Measurements from ENCODE around the gene RNF212.

Gene RNF212

DNA sequence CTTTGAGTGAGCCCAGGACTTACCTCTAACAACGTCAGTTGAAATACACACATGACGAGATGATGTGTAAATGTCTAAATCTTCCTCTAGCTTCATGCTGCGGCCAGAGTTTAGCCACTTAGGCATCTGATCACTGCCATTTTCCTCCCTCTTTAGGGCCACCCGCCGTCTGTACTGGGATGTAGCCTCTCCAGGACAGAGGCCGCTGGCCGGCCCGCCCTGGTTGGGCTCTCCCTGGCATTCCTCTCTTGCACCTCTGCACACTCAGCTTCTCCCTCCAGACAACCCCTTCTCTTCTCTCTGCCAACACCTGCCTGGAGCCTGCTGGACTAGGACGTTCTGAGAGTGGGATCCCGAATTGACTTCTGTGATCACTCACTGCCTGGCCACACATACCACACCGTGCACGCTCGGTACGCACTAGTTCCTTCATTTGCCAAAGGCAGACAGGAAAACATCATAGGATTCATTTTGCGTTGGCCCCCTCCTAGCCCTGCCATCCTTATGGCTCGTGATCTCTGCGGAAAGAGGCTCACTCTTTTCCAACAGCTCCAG lies 33.6 kb downstream of the RNF212 start:
- peaks cover 3 to 17% of the 10 kb centered on the region in 2 donors for H3K4me1 Mint-ChIP-seq (ENCODE audit: low read depth in 2 of 2)
- peaks cover 3% of the 10 kb centered on the region for H3K36me3 Mint-ChIP-seq (ENCODE audit: insufficient read depth)
- peaks cover 34 to 58% of the 10 kb centered on the region in 2 donors for H3K27me3 Mint-ChIP-seq
- no peak overlapping the region for H3K4me3 Mint-ChIP-seq
- DNase-seq (no peak), ATAC-seq (replicated peaks) (no peak)
- H3K9me3 Mint-ChIP-seq, result no peaks in the 10 kb centered on the region
- no peak overlapping the region for H3K27ac Mint-ChIP-seq

DNA sequence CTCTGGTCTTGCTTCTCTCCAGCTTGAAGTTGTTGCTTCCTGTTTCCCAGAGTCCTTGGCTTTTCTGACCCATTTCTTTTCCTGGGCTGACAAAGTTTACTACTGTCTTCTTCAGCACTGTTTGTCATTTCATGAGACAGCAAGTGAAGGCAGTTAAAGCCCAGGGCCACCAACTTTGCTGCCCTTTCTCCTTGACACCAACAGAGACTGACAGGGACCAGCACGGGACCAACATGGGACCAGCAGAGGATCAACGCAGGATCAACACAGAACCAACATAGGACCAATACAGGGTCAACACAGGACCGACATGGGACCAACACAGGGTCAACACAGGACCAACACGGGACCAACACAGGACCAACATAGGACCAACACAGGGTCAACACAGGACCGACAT lies 34.9 kb downstream of the RNF212 start:
- Mint-ChIP-seq H3K27ac (no peak overlapping the region), H3K36me3 (ENCODE audit: insufficient read depth) (peaks cover 3% of the 10 kb centered on the region), H3K4me3 (no peak overlapping the region), H3K9me3 (no peaks in the 10 kb centered on the region), H3K27me3 (peaks cover 34 to 67% of the 10 kb centered on the region in 2 donors), H3K4me1 (ENCODE audit: low read depth in 2 of 2) (peaks cover 3 to 17% of the 10 kb centered on the region in 2 donors)
- ATAC-seq (replicated peaks), result no peak
- DNase-seq, result no peak

DNA sequence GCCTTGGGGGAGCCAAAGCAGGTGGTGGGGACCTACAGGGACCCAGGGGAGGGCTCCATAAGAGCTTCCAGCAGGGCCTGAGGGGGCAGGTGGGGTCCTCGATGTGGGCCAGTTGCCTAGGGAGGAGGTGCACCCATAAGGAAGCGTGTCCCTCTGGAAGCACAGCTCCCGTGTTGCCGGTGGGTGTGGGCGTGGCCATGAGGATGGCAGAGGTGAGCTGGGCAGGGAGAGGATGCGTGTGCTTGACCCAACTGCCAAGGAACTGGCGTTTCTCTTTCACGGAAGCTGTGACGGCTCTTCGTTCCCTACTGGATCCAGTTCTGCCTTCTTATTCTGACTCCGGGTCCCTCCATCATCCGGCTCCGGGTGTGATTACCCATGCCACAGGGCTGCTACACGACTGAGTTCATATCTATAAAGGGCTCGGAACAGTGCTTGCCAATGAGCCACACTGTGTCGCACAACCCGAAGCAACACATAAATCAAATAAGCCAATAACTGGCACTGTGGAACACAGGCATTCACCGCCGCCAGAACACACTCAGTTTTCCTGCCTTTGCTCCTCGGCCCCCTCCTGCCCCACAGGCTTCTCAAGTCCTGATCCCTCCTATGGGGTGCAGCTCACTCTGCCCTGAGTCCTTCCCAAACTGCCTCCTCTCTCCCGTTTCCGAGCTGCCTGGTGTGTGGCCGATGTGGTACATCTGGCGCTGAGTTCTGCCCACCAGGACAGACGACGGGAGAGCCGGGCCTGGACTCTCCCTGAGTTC lies 35.5 kb downstream of the RNF212 start:
- H3K36me3 Mint-ChIP-seq (ENCODE audit: insufficient read depth), result peaks cover 3% of the 10 kb centered on the region
- no peak overlapping the region for H3K27ac Mint-ChIP-seq
- peaks cover 32 to 66% of the 10 kb centered on the region in 2 donors for H3K27me3 Mint-ChIP-seq
- H3K9me3 Mint-ChIP-seq, result no peaks in the 10 kb centered on the region
- DNase-seq (no peak), ATAC-seq (replicated peaks) (no peak)
- H3K4me3 Mint-ChIP-seq, result no peak overlapping the region
- H3K4me1 Mint-ChIP-seq (ENCODE audit: low read depth in 2 of 2), result peaks cover 6 to 19% of the 10 kb centered on the region in 2 donors

DNA sequence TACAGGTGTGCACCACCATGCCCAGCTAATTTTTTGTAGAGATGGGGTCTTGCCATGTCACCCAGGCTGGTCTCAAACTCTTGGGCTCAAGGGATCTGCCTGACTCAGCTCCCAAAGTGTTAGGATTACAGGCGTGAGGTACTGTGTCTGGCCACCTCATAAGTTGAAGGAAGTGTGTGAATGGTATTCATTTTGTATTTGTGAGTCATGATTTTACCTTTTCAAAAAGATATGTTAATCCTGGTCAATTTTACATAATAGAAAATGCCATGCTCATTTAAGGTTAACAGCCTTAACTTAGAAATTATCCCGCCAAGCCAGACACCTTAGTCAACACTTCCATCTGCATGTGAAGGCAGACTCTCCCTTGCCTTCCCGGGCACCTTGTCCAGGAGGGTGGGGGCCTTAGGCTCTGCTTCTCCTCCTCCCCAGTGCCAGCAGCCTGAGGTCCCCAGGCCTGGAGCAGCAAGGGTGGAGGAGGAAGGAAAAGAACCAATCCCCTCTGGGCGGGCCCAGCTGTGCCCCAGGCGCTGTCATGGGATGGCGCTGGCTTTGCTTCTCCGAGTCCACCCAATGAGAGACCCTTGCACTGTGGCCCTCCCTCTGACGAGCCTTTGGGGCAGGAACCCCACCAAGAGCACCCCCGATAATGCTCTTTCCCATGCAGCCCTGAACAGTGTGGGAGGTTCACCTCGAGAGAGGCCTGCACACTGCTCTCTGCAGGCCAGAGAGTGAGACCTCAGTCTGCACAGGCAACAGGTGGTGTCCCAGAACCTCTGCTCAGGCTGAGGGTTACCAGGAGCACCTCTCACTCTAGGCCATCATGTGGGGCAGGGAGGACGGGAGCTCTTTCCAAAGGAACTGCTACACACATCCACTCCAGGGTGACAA lies 37.3 kb downstream of the RNF212 start:
- Mint-ChIP-seq H3K4me1 (ENCODE audit: low read depth in 2 of 2) (peaks cover 4 to 12% of the 10 kb centered on the region in 2 donors), H3K9me3 (no peaks in the 10 kb centered on the region)

DNA sequence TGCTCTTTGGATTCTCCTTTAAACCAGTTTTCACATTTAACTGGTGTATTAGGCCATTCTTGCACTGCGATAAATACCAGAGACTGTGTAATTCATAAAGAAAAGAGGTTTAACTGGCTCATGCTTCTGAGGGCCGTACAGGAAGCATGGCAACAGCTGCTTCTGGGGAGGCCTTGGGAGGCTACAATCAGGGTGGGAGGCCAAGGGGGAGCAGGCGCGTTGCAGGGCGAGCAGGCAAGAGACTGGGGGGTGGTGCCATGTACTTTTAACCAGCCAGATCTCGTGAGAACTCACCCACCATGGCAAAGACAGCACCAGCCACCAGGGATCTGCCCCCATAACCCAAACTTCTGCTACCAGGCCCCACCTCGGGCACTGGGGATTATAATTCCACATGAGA lies 38.1 kb downstream of the RNF212 start:
- ATAC-seq (replicated peaks) (no peak), DNase-seq (no peak)
- Mint-ChIP-seq H3K36me3 (ENCODE audit: insufficient read depth) (no peaks in the 10 kb centered on the region), H3K4me3 (no peak overlapping the region), H3K4me1 (ENCODE audit: low read depth in 2 of 2) (peaks cover 4 to 5% of the 10 kb centered on the region in 2 donors), H3K9me3 (no peaks in the 10 kb centered on the region), H3K27ac (no peak overlapping the region), H3K27me3 (peaks cover 16 to 47% of the 10 kb centered on the region in 2 donors)

More for the DNA sequence above, 37.3 kb downstream of the RNF212 start:
- DNase-seq (no peak), ATAC-seq (replicated peaks) (no peak)
- Mint-ChIP-seq H3K4me3 (no peak overlapping the region), H3K27me3 (peaks cover 19 to 52% of the 10 kb centered on the region in 2 donors), H3K27ac (no peak overlapping the region), H3K36me3 (ENCODE audit: insufficient read depth) (no peaks in the 10 kb centered on the region)

DNA sequence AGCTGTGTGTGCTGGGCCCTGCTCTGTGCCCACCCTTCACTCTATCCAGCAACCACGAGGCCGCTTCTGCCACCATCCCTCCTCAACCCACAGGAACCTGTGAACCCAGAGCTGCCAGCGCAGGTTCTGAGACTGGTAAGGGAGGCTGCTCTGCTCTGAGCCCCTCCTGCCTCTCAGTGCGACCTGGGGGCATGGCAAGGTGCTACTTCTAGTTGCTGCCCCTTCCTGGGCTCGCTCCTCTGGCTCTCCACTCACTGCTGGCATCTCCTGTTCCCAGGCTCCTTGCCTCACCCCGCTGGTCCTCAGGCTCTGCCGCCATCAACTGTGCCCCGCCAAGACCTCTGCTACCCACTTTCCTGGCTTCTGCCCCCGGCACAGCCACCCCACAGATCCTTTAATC lies 39.3 kb downstream of the RNF212 start:
- Mint-ChIP-seq H3K27ac (peak overlapping the region in 1 of 2 donors; percentile 44), H3K27me3 (peaks cover 21 to 51% of the 10 kb centered on the region in 2 donors), H3K36me3 (ENCODE audit: insufficient read depth) (no peaks in the 10 kb centered on the region), H3K4me1 (ENCODE audit: low read depth in 2 of 2) (peaks cover 4 to 5% of the 10 kb centered on the region in 2 donors), H3K9me3 (no peaks in the 10 kb centered on the region), H3K4me3 (no peak overlapping the region)
- ATAC-seq (replicated peaks), result no peak
- no peak for DNase-seq

GRCh38 chr4:1072830-1073446 lies 40.4 kb downstream of the RNF212 start:
- ATAC-seq (replicated peaks) (peak; percentile 98), DNase-seq (peak; percentile 42 to 60 (median 43))
- Mint-ChIP-seq H3K4me1 (ENCODE audit: low read depth in 2 of 2) (peaks cover 4 to 5% of the 10 kb centered on the region in 2 donors), H3K27me3 (peaks cover 29 to 52% of the 10 kb centered on the region in 2 donors), H3K36me3 (ENCODE audit: insufficient read depth) (no peaks in the 10 kb centered on the region), H3K9me3 (no peaks in the 10 kb centered on the region), H3K27ac (no peak overlapping the region), H3K4me3 (no peak overlapping the region)

- Mint-ChIP-seq H3K9me3 (no peaks in the 10 kb centered on the region), H3K4me3 (no peak overlapping the region), H3K27me3 (peaks cover 57 to 71% of the 10 kb centered on the region in 2 donors), H3K36me3 (ENCODE audit: insufficient read depth) (no peaks in the 10 kb centered on the region), H3K27ac (no peak overlapping the region), H3K4me1 (ENCODE audit: low read depth in 2 of 2) (peaks cover 4 to 5% of the 10 kb centered on the region in 2 donors)
- no peak for DNase-seq
- no peak for ATAC-seq (replicated peaks)
These were observed 44.0 kb downstream of the RNF212 start for GRCh38 chr4:1069394-1069793.

DNA sequence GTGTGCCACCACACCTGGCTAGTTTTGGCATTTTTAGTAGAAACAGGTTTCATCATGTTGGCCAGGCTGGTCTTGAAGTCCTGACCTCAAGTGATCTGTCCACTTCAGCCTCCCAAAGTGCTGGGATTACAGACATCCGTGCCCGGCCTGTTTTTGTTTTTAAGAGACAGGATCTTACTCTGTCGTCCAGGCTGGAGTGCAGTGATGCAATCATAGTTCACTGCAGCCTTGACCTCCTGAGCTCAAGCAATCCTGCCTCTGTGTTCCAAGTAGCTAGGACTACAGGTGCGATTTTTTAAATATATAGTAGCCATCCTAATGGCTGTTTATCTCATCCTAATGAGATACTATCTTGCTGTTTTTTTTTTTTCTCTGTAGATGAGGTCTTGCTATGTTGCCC lies 47.6 kb downstream of the RNF212 start:
- no peak for ATAC-seq (replicated peaks)
- H3K36me3 Mint-ChIP-seq (ENCODE audit: insufficient read depth), result no peaks in the 10 kb centered on the region
- no peak for DNase-seq
- no peaks in the 10 kb centered on the region for H3K9me3 Mint-ChIP-seq
- no peak overlapping the region for H3K27ac Mint-ChIP-seq
- H3K4me1 Mint-ChIP-seq (ENCODE audit: low read depth in 2 of 2), result peaks cover 0 to 2% of the 10 kb centered on the region in 2 donors
- H3K4me3 Mint-ChIP-seq, result no peak overlapping the region
- peaks cover 78 to 92% of the 10 kb centered on the region in 2 donors for H3K27me3 Mint-ChIP-seq

DNA sequence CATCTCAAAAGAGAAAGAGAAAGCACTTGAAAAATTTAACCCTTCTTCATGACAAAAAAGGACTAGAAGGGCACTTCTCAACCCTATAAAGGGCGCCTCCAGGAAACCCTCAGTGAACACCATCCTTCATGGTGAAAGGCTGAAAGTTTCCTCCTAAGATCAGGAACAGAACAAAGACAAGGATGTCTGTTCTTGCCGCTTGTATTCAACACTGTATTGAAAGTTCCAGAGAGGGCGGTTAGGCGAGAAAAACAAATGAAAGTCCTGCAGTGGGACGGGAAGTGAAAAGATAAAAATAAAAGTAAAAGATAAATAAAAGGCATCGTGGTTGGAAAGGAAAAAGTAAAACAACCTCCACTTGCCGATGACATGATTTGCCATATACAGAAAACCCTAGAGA lies 50.9 kb downstream of the RNF212 start:
- DNase-seq (no peak), ATAC-seq (replicated peaks) (no peak)
- H3K27me3 Mint-ChIP-seq, result peaks cover 52 to 84% of the 10 kb centered on the region in 2 donors
- no peaks in the 10 kb centered on the region for H3K36me3 Mint-ChIP-seq (ENCODE audit: insufficient read depth)
- H3K4me1 Mint-ChIP-seq (ENCODE audit: low read depth in 2 of 2), result peaks cover 0 to 2% of the 10 kb centered on the region in 2 donors
- no peaks in the 10 kb centered on the region for H3K9me3 Mint-ChIP-seq
- H3K27ac Mint-ChIP-seq, result no peak overlapping the region
- peak overlapping the region in 1 of 2 donors; percentile 5 for H3K4me3 Mint-ChIP-seq

DNA sequence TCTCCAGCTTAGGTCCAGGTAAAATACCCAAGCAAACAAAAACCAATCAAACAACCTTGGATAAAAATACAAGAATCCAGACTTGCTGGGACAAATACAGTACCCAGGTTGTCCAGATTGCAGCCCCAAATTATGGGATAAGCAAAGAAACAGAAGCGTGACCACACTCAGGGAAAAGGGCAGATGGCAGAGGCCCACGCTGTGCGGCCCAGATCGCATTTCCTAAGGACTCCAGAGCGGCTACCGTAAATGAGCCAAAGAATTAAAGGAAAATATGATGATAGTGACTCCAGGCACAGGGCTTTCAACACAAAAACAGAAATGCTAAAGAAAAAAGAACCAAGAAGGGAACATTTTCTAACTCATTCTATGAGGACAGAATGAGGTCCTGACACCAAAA lies 51.6 kb downstream of the RNF212 start:
- H3K9me3 Mint-ChIP-seq, result no peaks in the 10 kb centered on the region
- no peaks in the 10 kb centered on the region for H3K36me3 Mint-ChIP-seq (ENCODE audit: insufficient read depth)
- peaks cover 0 to 2% of the 10 kb centered on the region in 2 donors for H3K4me1 Mint-ChIP-seq (ENCODE audit: low read depth in 2 of 2)
- DNase-seq (no peak), ATAC-seq (replicated peaks) (no peak)
- H3K27ac Mint-ChIP-seq, result no peak overlapping the region
- peaks cover 45 to 77% of the 10 kb centered on the region in 2 donors for H3K27me3 Mint-ChIP-seq
- H3K4me3 Mint-ChIP-seq, result no peak overlapping the region

- H3K27me3 Mint-ChIP-seq, result peaks cover 40 to 75% of the 10 kb centered on the region in 2 donors
- H3K4me1 Mint-ChIP-seq (ENCODE audit: low read depth in 2 of 2), result peaks cover 2 to 5% of the 10 kb centered on the region in 2 donors
- DNase-seq (no peak), ATAC-seq (replicated peaks) (no peak)
- no peak overlapping the region for H3K4me3 Mint-ChIP-seq
- peaks cover 1% of the 10 kb centered on the region for H3K36me3 Mint-ChIP-seq (ENCODE audit: insufficient read depth)
- no peaks in the 10 kb centered on the region for H3K9me3 Mint-ChIP-seq
- no peak overlapping the region for H3K27ac Mint-ChIP-seq
These were observed 52.2 kb downstream of the RNF212 start for GRCh38 chr4:1061056-1061700.

DNA sequence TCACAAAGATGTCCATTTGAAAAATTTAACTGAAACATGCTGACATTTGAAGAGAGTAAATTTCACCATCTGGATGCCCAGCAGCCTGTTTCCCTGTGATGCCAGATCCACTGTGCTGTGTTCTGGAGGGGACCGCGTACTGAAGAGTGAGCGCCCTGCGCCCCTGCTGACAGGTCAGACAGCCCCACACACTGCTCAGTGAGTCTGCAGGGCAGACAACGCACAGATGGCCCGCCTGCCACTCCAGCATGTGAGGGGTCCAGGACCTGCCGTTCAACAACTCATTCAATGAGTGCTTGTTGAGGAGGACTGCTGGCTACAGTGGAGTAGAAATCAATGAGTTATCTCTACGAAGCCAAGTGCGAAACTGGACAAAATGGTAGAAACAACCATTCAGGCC lies 52.7 kb downstream of the RNF212 start:
- H3K4me1 Mint-ChIP-seq (ENCODE audit: low read depth in 2 of 2), result peaks cover 7 to 10% of the 10 kb centered on the region in 2 donors
- H3K4me3 Mint-ChIP-seq, result no peak overlapping the region
- peaks cover 7% of the 10 kb centered on the region for H3K36me3 Mint-ChIP-seq (ENCODE audit: insufficient read depth)
- ATAC-seq (replicated peaks), result no peak
- no peaks in the 10 kb centered on the region for H3K9me3 Mint-ChIP-seq
- DNase-seq, result no peak
- H3K27ac Mint-ChIP-seq, result no peak overlapping the region
- H3K27me3 Mint-ChIP-seq, result peaks cover 37 to 75% of the 10 kb centered on the region in 2 donors
